Activated CD4-positive, alpha-beta T cell treated with anti-CD3 and anti-CD28 coated beads for 48 hours (primary cell): ENCODE data around the gene TRMT10C.
"Not testable (repeated sequence)": the region's sequence is repeated elsewhere in the genome, so short reads cannot be mapped to it uniquely, and the experiment has no call there.

Experiments used
- DNase-seq: peaks from one replicate; pipeline ENCODE4 v3.0.0-alpha.2; 2020

TRMT10C gene

GRCh38 chr3:101549473-101549872, 12.2 kb upstream of the TRMT10C start:
- DNase-seq = no peak

DNA sequence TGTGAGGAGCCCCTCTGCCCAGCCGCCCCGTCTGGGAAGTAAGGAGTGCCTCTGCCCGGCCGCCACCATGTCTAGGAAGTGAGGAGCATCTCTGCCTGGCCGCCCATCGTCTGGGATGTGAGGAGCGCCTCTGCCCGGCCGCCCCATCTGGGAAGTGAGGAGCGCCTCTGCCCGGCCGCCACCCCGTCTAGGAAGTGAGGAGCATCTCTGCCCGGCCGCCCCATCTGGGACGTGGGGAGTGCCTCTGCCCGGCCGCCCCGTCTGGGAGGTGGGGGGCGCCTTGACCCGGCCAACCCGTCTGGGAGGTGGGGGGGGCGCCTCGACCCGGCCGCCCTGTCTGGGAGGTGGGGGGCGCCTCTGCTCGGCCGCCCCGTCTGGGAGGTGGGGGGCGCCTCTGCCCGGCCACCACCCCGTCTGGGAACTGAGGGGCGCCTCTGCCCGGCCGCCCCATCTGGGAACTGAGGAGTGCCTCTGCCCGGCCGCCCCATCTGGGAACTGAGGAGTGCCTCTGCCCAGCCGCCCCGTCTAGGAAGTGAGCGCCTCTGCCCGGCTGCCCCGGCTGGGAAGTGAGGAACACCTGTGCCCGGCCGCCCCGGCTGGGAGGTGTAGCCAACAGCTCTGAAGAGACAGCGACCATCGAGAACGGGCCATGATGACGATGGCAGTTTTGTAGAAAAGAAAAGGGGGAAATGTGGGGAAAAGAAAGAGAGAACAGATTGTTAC, 10.1 kb upstream of the TRMT10C start:
- not testable (repeated sequence) for DNase-seq

- not testable (repeated sequence) for DNase-seq
Measured at GRCh38 chr3:101553381-101553780, 8.3 kb upstream of the TRMT10C start.

DNA sequence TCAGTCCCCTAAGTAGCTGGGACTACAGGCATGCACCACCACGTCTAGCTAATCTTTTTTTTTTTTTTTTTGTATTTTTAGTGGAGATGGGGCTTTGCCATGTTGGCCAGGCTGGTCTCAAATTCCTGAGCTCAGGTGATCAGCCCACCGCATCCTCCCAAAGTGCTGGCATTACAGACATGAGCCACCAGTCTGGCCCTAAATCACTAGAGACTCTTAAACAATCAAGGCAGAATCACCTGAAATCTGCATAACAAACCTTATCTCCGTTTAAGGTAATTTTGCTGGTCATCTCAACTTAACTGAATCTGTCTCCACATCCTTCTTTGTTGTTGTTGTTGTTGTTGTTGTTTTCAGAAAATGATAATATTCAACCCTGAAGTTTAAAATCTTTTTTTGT, 5.6 kb upstream of the TRMT10C start:
- DNase-seq = no peak

DNA sequence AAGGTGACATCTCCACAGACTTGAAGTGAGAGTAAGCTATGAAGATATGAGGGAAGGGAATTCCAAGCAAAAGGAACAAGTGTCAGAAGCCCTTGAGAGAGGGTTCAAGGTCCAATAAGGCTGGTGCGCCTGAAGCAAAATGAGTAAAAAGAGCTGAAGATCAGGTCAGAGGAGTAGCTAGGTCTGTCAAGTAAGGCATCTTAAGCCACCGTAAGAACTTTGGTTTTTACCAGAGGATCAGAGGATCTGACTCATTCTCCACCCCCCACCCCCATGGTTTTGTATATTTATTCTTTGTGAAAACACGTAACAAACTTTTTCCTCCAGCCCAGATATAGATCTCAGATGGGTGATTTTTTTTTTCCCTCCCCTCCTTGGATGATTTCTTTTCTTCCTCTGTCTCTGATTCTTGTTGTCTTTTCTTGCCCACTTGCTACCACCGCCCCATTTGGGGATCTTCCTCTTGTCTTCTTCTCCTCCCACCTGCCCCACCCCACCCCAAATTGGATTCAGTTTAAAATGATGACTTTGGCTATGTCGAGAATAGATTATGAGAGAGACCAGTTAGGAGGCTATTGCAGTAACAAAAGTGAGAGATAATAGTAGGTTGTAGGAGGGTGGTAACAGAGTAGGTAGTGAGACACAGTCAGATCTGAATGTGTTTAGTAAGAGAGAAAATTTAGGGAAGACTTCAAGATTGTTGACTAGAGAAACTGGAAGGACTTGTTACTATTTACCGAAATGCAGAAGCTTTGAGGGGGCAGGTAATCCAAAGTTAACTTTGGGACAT, 6.1 kb downstream of the TRMT10C start:
- DNase-seq = peak; percentile 73

DNA sequence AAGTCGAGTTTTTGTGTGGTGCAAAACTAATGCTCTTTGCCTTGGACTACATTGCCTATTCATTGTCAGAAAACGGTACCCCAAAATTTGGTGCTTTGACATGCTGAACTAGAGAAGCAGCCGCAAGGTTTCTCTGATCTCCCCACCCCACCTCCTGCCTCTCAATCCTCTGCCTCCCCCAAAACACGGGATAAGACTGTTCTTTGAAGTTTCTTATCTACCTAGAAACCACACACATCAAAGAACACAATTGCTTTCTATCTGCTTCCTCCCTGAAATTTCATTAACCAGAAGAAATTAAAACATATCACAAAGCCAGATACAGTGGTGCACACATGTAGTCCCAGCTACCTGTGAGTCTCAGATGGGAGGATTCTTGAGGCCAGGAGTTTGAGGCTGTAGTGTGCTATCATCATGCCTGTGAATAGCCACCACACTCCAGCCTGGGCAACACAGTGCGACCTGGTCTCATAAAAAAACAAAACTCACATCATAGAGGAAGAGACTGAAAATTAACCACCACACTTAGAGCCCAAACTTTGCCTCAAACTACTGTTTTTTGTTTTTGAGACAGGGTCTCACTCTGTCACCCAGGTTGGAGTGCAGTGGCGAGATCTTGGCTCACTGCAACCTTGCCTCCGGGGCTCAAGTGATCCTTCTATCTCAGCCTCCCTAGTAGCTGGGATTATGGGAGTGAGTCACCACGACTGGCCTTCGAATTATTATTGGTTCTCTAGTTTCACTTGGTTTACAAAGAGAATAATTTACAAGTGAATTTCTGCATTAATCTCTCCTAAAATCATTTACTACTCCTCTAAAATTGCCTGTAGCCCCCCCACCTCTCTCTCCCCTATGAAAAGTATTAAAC, 9.6 kb downstream of the TRMT10C start:
- no peak for DNase-seq

- peak; percentile 100 for DNase-seq
Measured at GRCh38 chr3:101573449-101574387, 12.1 kb downstream of the TRMT10C start, which contains the start of gene PCNP. TSS of gene PCNP (plus strand) at chr3:101574180. CDS start at chr3:101574216, 36 bp downstream.

GRCh38 chr3:101574388-101575112, 12.9 kb downstream of the TRMT10C start:
- peak; percentile 64 for DNase-seq

DNA sequence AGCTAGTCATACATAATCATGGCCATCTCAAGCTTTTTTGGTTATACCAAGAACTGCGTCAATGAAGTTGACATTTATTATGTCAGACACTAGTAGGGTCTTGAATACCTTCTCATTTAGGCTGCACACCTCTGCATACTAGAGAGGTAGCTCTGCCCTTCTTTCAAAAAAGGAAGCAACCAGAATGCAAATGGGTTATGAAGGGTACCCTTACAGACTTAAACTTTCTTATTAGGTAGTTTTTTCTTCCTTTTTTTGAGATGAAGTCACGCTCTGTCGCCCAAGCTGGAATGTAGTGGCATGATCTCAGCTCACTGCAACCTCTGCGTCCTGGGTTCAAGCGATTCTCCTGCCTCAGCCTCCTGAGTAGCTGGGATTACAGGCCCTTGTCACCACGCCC, 15.6 kb downstream of the TRMT10C start:
- DNase-seq = no peak

DNA sequence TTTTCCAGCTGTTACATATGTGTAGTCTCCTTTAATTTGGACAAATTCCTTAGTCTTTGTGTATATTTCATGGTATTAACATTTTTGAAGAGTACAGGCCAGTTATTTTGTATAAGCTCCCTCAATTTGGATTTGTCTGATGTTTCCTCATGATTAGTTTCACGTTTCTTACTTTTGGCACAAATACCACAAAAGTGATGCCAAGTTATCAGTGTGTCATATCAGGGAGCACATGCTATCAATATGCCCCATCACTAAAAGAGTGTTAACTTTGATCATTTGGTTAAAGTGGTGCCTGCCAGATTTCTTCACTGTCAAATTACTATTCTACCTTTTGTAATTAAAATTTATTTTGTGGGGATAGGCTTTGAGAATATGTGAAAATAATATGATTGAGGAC, 26.9 kb downstream of the TRMT10C start:
- no peak for DNase-seq

- no peak for DNase-seq
Measured at GRCh38 chr3:101591071-101591470, 29.4 kb downstream of the TRMT10C start.

DNA sequence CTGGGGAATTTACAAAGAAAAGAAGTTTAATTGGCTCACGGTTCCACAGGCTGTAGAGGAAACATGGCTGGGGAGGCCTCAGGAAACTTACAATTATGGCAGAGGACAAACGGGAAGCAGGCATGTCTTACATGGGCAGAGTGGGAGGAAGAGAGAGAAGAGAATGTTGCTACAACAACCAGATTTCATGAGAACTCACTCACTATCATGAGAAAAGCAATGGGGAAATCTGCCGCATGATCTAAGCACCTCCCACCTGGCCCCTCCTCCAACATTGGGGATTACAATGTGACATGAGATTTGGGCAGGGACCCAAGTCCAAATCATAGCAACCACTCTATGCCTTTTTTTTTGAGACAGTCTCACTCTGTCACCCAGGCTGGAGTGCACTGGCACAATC, 41.1 kb downstream of the TRMT10C start:
- no peak for DNase-seq

DNA sequence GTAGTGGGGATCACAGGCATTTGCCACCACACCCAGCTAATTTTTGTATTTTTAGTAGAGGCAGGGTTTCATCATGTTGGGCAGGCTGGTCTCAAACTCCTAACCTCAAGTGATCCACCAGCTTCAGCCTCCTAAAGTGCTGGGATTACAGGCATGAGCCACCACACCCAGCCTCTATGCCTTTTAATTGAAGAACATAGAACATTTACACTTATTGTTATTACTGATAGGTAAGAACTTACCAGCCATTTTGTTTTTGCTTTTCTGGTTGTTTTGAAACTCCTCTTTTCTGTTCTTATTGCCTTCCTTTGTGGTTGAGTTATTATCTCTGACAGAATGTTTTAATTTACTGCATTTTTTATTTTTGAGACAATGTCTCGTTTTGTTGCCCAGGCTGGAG, 41.5 kb downstream of the TRMT10C start:
- DNase-seq = no peak

- not testable (repeated sequence) for DNase-seq
Measured at GRCh38 chr3:101605398-101605797, 43.7 kb downstream of the TRMT10C start.

DNA sequence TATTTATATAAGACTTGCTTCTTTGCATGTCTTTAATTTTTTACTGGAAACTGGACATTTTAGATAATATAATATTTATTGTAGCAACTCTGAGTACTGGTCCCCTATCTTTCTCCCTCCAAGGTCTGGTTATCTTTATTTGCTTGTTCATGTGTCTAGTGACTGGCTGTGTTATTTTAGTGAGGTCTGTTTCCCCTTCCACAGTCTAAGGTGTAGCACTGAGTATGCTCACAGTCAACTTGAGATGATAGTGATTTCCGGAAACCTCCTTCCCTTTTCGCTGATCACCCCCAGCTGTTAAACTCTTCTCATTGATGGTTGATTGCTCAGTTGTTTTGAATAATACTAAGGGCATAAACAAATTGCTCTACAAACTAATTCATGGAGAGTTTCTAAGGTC, 49.4 kb downstream of the TRMT10C start:
- no peak for DNase-seq

- DNase-seq = not testable (repeated sequence)
Measured at GRCh38 chr3:101613014-101613413, 51.3 kb downstream of the TRMT10C start.

GRCh38 chr3:101615525-101615924, 53.9 kb downstream of the TRMT10C start:
- DNase-seq = no peak
